ENCODE measurements around the gene TNRC6B. TPM values are rescaled to one million over a fixed set of nuclear protein-coding genes. Genes with fewer than 3 reads are reported as not detected.
"Not testable (repeated sequence)": the region's sequence is repeated elsewhere in the genome, so short reads cannot be mapped to it uniquely, and the experiment has no call there.

TNRC6B gene
- total RNA-seq, 1 donor from 2014 or later, result 14.3 TPM

GRCh38 chr22:40181323-40181722, 3.6 kb downstream of the TNRC6B start:
- DNase-seq (ENCODE audit: low read depth in 2 of 2), result no peak

GRCh38 chr22:40182231-40182835, 4.6 kb downstream of the TNRC6B start:
- no peak for DNase-seq (ENCODE audit: low read depth in 2 of 2)

DNA sequence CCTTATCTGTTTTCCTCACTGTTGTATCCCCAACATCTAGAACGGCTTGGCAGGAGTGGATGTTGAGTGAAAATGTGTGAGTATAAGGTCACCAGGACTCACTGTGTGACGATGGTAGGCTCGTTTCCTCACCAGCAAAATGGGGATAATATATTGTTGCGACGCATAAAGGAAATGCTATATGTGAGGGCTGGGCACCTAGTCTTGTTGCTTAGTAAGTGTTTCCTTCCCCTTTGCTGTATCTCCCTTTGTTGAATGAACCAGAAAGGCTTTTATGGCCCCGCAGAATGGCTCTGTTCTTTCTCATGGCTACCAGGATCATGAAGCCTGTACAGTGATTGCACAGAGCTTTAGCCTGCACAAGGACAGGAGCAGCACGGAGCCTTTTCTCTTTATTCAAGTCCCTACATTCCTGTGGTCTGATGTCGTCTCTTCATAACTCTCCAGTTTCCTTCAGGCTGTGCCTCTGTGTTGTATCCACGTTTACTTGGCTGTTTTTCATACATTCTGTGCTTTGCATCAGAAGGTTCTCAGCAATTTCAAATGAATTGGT, 5.4 kb downstream of the TNRC6B start:
- peak; percentile 80 to 82 for DNase-seq (ENCODE audit: low read depth in 2 of 2)

DNA sequence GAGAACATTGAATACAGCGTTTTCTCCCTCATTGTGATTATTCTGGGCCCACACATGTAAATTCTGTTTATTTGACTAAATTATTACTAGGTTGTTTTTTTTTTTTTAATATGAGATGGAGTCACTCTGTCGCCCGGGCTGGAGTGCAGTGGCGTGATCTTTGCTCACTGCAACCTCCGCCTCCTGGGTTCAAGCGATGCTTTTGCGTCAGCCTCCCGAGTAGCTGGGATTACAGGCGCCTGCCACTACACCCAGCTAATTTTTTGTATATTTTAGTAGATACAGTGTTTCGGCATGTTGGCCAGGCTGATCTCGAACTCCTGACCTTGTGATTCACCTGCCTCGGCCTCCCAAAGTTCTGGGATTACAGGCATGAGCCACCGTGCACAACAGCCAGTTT, 5.9 kb downstream of the TNRC6B start:
- DNase-seq (ENCODE audit: low read depth in 2 of 2), result not testable (repeated sequence)

DNA sequence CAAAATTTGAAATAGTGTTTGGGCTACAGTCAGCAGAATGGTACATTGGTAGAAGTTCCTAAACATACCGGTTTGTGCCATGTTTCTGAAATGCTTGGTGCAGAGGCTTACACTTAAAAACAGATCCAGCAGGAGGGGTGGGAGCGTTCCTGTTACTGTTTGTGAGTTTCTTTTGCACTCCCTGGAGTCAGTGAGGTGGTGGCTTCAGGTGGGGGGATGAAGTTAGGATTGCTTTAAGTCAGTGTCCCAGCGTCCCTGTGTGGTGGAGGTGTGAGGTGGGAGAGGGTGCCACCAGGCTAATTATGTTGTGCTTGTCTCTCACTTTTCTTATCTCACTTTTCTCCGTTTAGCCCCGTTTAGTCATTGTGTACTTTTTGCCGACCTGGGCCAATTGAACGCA, 9.7 kb downstream of the TNRC6B start:
- no peak for DNase-seq (ENCODE audit: low read depth in 2 of 2)

- DNase-seq (ENCODE audit: low read depth in 2 of 2), result no peak
These were observed 12.3 kb downstream of the TNRC6B start for GRCh38 chr22:40189997-40190396.

- no peak for DNase-seq (ENCODE audit: low read depth in 2 of 2)
These were observed 12.8 kb downstream of the TNRC6B start for GRCh38 chr22:40190501-40190900.

- DNase-seq (ENCODE audit: low read depth in 2 of 2), result peak; percentile 37 to 46
These were observed 16.0 kb downstream of the TNRC6B start for GRCh38 chr22:40193429-40194421.

DNA sequence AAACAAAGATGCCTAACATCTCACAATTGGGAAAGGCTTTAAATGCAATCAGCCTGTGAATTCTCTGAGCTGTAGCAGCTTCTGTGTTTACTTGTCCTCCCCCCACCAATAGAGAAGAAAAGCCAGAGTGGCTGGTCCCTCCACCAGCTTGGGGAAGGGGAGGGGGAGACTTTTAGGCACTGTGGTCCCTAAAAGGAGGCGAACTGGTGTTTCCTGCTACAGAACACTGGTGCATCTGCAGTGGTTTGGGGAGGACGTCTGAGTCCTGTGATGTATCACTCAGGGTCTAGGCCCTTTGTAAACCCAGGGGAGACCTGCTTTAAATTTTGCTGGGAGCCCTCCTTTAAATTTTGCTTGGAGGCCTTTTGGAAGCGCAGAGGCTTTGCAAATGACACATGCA, 16.9 kb downstream of the TNRC6B start:
- DNase-seq (ENCODE audit: low read depth in 2 of 2), result no peak

DNA sequence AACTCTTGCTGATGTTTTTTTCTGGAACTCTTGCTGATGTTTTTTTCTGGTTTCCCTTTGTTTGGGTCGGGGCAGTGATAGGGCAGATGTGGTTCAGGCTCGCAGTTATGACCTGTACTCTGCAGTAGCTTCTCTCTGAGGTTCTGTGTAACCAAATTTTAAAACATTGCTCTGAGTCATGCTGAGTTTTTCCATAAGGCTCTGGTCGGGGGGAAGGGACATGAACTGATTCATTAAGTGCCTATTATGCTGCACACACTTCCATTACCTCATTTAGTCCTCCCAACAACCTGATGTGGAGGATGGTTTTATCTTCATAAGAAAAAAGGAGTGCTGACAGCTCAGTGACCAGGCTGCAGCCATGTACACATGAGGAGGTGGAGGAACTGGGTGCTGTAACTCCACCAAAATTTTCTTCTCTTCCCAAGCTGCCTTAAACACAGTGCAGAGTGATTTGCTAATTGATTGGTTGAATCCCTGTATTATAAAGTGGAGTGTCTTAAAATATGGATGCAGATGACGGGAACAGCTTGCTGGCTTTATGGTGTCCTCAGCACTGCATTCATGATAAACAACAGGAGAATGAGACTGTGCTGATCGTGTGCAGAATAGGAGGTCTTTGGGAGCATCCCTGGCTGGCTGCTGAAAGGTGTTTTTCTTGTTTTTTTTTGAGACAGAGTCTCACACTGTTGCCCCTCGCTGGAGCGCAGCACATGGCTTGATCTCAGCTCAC, 19.1 kb downstream of the TNRC6B start:
- DNase-seq (ENCODE audit: low read depth in 2 of 2), result peak; percentile 84 to 87

DNA sequence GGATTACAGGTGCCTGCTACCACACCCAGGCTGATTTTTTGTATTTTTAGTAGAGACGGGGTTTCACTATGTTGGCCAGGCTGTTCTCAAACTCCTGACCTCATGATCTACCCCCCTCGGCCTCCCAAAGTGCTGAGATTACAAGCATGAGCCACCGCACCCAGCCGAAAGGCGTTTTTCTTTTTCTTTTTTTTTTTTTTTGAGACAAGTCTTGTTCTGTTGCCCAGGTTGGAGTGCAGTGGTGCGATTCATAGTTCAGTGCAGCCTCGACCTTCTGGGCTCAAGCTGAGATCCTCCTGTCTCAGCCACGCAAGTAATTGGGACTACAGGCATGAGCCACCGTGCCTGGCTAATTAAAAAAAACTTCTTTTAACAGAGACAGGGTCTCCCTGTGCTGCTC, 19.7 kb downstream of the TNRC6B start:
- DNase-seq (ENCODE audit: low read depth in 2 of 2), result not testable (repeated sequence)

- no peak for DNase-seq (ENCODE audit: low read depth in 2 of 2)
These were observed 21.0 kb downstream of the TNRC6B start for GRCh38 chr22:40198733-40199132.

DNA sequence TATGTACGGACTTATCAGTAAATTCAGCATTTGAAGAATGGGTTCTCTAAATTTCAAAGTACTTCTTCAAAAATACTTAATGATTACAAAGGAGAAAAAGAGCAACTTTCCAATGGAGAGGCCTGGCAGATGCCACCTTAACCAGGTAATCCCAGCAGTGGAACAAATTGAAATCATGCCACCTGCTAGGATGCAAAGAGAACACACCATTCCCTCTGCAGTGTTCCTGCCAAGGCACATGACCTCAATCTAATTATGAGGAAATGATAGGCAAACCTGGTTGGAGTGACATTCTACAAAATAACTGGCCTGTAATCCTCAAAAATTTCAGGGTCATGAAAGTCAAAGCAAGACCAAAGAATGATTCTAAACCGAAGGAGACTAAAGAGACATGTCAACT, 21.5 kb downstream of the TNRC6B start:
- no peak for DNase-seq (ENCODE audit: low read depth in 2 of 2)

DNA sequence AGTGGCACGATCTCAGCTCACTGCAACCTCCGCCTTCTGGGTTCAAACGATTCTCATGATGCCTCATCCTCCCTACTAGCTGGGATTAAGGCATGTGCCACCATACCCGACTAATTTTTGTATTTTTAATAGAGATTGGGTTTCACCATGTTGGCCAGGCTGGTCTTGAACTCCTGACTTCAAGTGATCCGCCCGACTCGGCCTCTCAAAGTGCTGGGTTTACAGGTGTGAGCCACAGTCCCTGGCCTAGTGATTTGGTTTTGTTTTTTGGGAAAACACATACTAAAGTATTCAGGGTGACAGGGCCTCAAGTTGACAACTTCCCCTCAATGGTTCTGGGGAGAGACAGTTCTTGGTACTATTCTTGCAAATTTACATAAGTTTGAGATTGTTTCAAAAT, 22.1 kb downstream of the TNRC6B start:
- no peak for DNase-seq (ENCODE audit: low read depth in 2 of 2)

GRCh38 chr22:40200795-40201530, 23.2 kb downstream of the TNRC6B start:
- DNase-seq (ENCODE audit: low read depth in 2 of 2), result no peak

GRCh38 chr22:40202225-40202944, 24.7 kb downstream of the TNRC6B start:
- no peak for DNase-seq (ENCODE audit: low read depth in 2 of 2)

DNA sequence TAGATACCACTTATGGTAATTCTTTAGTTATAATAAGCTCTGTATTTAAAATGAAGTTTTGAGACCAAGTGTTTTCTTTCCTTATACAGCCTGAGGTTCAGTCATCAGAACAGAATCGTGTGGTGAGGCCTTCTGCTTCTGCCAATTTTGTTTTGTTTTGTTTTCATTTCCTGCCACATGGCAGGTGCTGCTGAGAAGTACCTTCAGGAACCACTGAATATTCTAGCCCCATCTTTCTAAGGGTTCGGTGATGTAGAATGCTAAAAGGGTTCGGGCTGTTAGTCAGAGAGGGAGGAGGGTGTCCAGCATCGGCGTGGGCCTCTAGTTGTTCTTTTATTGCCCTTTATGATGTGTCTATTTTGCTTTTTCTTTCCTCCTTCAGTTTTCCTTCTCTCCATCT, 25.8 kb downstream of the TNRC6B start:
- DNase-seq (ENCODE audit: low read depth in 2 of 2), result peak in 1 of 2 donors; percentile 36

DNA sequence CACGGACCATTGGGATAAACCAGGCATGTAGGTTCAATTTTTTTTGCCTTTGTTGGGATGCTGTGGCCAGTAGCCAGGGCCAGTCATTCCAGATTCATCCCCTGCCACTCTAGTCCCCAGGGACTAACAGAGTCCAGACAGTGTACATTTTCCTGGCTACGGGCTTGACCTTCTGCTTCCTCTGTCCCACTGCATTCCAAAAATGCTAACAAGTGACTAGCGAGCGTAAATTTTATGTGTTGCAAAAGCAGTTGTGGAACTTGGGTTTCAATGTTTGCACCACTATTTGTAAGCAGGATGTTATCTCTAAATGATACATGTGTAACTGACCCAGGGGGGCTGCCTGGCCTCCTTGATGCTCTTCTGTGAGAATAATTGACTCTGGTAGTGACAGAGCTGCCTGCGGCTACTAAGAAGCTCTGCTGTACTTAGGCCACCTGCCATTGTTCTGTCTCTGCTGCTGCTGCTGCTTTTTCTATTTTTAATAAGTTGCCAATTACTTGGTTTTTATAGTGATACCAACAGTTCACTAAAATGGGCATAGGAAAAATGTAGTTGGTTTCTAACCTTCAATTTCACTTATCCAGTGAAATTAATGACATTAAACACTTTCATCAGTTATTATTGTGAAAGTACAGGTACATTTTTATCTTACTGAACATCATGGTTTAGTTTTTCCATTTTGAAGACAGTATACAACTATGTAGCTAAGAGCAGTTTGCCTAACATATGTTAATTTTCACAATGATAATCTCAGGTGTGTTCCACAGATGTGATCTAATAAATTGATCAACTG, 26.8 kb downstream of the TNRC6B start:
- DNase-seq (ENCODE audit: low read depth in 2 of 2), result peak; percentile 39 to 81

DNA sequence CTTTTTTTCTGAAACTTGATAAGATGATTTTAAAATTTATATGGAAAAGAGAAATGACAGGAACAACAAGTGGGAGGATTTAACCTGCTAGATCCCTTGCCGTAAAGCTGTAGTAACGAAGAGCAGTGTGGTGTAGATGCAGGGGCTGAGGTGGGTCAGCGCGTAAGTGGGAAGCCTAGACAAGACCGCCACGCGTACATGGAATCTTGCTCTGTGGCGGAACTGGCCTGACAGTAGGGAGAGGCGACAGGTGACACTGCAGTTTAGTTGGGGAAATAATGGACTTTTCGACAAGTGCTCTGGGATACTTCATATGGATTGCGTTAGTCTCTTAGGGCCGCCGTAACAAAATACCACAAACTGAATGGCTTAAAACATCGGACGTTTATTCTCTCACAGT, 28.8 kb downstream of the TNRC6B start:
- DNase-seq (ENCODE audit: low read depth in 2 of 2), result no peak

DNA sequence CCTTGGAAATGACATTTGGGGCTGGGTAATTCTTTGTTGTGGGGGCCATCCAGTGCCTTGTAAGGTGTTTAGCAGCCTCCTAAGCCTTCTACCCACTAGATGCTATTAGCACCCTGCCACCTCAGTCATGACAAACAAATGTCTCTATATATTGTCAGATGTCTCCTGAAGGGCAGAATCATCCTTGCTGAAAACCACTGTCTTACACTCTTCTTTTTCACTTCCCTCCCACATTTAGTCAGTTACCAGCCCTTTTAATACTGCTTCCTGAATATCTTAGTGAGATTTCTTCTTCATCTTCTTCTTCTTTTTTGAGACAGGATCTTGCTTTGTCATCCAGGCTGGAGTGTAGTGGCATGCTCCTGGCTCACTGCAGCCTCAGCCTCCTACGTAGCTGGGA, 33.1 kb downstream of the TNRC6B start:
- DNase-seq (ENCODE audit: low read depth in 2 of 2), result no peak
